Aorta (tissue), 5 donors: ENCODE data around the gene STIM2. TPM values are rescaled to one million over a fixed set of nuclear protein-coding genes. Genes with fewer than 3 reads are reported as not detected.

Experiments
- ATAC-seq: fragments of 200-7000 bp; cut with Tn5 transposase; one replicate; pipeline ENCODE4 v1.9.1; 2022; ENCODE audit warnings: moderate library complexity; ENCODE audit not compliant: low FRiP score
- DNase-seq, 2 donors: peaks; one replicate each; pipeline ENCODE4 v3.0.0-alpha.2; 2020
- H3K27ac ChIP-seq, 2 donors: one replicate each; pipeline ENCODE4 v1.5.1; 2013; ENCODE audit warnings: low read length in 2 of 2, mild to moderate bottlenecking in 2 of 2, moderate library complexity in 2 of 2, control low read depth in 1 of 2, inconsistent platforms in 1 of 2, low read depth in 1 of 2
- H3K27me3 ChIP-seq, 2 donors: one replicate each; pipeline ENCODE4 v1.6.1; 2013; ENCODE audit warnings: control low read depth in 1 of 2, low read length in 1 of 2, mild to moderate bottlenecking in 1 of 2, moderate library complexity in 1 of 2; ENCODE audit not compliant: insufficient read depth in 2 of 2, control insufficient read depth in 1 of 2
- H3K36me3 ChIP-seq, 2 donors: one replicate each; pipeline ENCODE4 v1.6.1; 2013; ENCODE audit warnings: control low read depth in 1 of 2, low read length in 1 of 2, mild to moderate bottlenecking in 1 of 2; ENCODE audit not compliant: insufficient read depth in 2 of 2, control insufficient read depth in 1 of 2
- H3K4me1 ChIP-seq, 2 donors: one replicate each; pipeline ENCODE4 v1.6.1; 2013; ENCODE audit warnings: low read length in 2 of 2, control low read depth in 1 of 2, mild to moderate bottlenecking in 1 of 2, moderate library complexity in 1 of 2; ENCODE audit not compliant: insufficient read depth in 2 of 2, control insufficient read depth in 1 of 2
- H3K4me3 ChIP-seq, 2 donors: one replicate each; pipeline ENCODE4 v1.5.1; 2013; ENCODE audit warnings: low read length in 2 of 2, control low read depth in 1 of 2, mild to moderate bottlenecking in 1 of 2
- H3K9me3 ChIP-seq: one replicate; pipeline ENCODE4 v1.6.1; 2013; ENCODE audit warnings: mild to moderate bottlenecking, low read length; ENCODE audit not compliant: control insufficient read depth
- WGBS, 2 donors: extraction: QIAGEN DNeasy Blood & Tissue Kit; methylation state at CpG; one replicate each; pipeline ENCODE4 v1.1.7; 2013; 5-methylcytosine and 5-hydroxymethylcytosine counted together
- intact Hi-C, 2 donors: fragments of 100-400 bp; cut with DNase I; formaldehyde crosslinking; loops; one replicate each; pipeline versions ENCODE4 v1.14.2 to v1.15.0; 2022
- polyA plus RNA-seq, 2 donors: library from polyadenylated mRNA; stranded (reverse); fragments of 200-250 nt; gene quantifications; one replicate each; pipeline ENCODE4 v1.2.3, GENCODE V29; 2013
- total RNA-seq, 2 donors: library from RNA; stranded (reverse); fragmentation: NEBNext Ultra II Directional; extraction: Animal tissue kit (Norgen Biotek cat#: 25700); gene quantifications; one replicate each; pipeline ENCODE4 v1.2.1, GENCODE V29; 2021
- donor health status: healthy with polysubstance abuse.
- donor health status: Bipolar disorder and iron deficiency.
- donor health status: DM: no; HTN: no; CAD: no.
- donor health status: DM: no; HTN: no; CAD: no.
- donor health status: DM: yes; HTN: yes; CAD: no.

Gene STIM2
- total and polyA plus RNA-seq, 4 donors, result 5.0 to 31.2 (median 12.7) TPM

DNA sequence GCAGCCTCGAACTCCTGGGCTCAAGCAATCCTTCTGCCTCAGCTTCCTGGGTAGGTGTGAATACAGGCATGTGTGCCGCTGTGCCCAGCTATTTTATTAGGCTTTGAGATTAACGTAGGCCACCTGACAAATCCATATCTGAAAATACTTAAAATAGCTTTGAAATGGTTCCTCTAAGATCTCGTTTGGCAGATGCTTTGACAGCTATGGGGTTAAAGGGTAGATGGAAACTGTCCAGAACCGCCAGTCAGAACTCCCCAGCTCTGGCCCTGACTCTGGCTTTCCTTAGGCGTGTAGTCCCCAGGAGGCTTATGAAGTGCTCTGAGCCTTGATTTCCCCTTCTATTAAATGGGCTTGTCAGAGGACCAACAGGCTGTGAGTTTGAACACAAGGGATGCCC lies 32.8 kb upstream of the STIM2 start:
- Histone ChIP-seq H3K4me1 (no peaks in the 10 kb centered on the region), H3K27me3 (no peaks in the 10 kb centered on the region), H3K36me3 (no peaks in the 10 kb centered on the region), H3K27ac (no peak overlapping the region), H3K9me3 (peaks cover 2% of the 10 kb centered on the region), H3K4me3 (no peak overlapping the region)
- intact Hi-C loops, result no loop called here
- ATAC-seq (no peak), DNase-seq (no peak)
- WGBS, 2 donors, result 76 to 82% methylated on average over 6 of the region's 6 CpGs

DNA sequence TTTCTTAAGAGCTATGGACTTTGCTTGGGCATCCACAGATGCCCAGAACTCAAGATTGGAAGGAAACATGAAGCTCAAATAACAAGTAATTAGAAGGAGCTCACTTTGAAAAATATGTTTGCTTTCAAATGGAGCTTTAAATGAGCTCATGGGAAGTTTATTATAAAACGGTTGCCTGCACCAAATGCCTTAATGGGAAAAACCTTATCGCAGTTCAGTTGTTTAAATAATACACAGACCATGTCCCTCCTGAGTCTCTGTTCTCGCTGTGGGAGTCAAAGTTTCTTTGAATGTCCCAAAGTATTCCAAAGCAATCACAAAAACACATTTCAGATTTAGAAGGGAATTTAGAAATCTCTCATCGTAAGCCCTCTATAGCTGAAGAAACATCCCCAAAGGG lies 31.6 kb upstream of the STIM2 start:
- Histone ChIP-seq H3K27me3 (no peaks in the 10 kb centered on the region), H3K36me3 (no peaks in the 10 kb centered on the region), H3K9me3 (no peaks in the 10 kb centered on the region), H3K27ac (no peak overlapping the region), H3K4me1 (no peaks in the 10 kb centered on the region), H3K4me3 (no peak overlapping the region)
- 32 to 51% methylated on average over 4 of the region's 4 CpGs for WGBS, 2 donors
- DNase-seq, result no peak
- ATAC-seq, result no peak
- intact Hi-C loops, result no loop called here

DNA sequence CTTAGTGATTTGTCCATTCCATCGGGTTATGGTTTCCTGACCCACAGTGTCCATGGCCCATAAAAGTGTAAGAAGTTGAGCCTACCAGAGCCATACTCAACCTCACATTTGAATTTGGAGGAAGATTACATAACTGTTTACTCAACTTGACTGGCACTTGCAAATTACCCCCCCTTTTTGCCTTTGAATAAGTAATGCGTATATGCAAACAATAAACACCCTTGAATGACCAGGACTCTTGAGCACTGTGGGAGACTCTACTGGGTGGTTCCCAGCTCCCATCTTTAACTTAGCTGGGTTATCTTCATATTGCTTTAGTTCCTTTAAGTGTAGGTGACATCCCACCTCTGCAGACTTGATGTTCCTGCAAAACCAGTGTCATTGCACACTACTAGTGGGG lies 30.6 kb upstream of the STIM2 start:
- Histone ChIP-seq H3K9me3 (peaks cover under 1% of the 10 kb centered on the region), H3K4me3 (no peak overlapping the region), H3K4me1 (no peaks in the 10 kb centered on the region), H3K36me3 (no peaks in the 10 kb centered on the region), H3K27me3 (no peaks in the 10 kb centered on the region), H3K27ac (no peak overlapping the region)
- DNase-seq (no peak), ATAC-seq (no peak)
- intact Hi-C loops, result no loop called here
- 97 to 100% methylated on average over 2 of the region's 2 CpGs for WGBS, 2 donors

DNA sequence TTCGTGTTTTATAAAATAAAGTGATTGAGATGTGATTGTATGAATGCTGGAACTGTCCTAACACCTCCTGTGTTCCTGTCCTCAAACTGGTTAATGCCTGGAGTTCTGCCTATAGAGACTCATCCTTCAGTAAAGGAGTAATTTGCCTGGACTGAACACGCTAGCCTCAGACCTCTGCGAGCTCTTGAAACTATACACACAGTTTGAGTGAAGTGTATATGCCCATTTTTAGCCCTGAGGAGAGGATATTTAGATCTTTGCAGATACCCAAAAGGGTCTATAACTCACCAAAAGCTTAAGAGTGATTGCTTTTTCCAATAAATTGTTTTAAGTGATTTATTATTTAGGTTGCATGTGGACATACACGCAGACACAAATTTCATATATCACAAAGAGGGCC lies 29.9 kb upstream of the STIM2 start:
- no peaks in the 10 kb centered on the region for H3K27me3 ChIP-seq
- DNase-seq (no peak), ATAC-seq (no peak)
- no peak overlapping the region for H3K27ac ChIP-seq
- 94 to 95% methylated on average over 4 of the region's 4 CpGs for WGBS, 2 donors
- H3K9me3 ChIP-seq, result peaks cover 1% of the 10 kb centered on the region
- no peaks in the 10 kb centered on the region for H3K36me3 ChIP-seq
- no peak overlapping the region for H3K4me3 ChIP-seq
- no peaks in the 10 kb centered on the region for H3K4me1 ChIP-seq
- intact Hi-C loops, result no loop called here

DNA sequence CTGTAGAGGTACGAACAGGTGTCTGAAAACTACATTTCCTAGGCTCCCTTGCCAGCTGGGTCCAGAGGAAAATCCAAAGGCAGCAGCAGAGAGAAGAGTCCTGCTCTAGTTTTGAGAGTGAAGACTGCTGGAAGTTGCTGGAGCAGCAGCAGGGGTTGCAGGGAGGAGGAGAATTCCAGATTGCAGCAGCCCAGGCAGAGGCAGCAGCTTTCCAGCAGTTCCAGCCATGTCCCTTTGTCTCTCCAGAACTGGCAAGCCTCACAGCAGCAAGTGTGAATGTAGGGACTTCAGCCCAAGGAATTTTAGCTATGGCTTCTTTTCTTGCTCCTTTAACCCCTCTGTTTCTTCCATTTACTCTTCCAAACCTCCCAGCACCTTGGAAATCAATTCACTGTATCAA lies 24.1 kb upstream of the STIM2 start:
- Histone ChIP-seq H3K9me3 (peaks cover 1% of the 10 kb centered on the region), H3K4me1 (no peaks in the 10 kb centered on the region), H3K36me3 (no peaks in the 10 kb centered on the region), H3K4me3 (no peak overlapping the region), H3K27me3 (no peaks in the 10 kb centered on the region), H3K27ac (no peak overlapping the region)
- 80 to 92% methylated on average over 1 of the region's 1 CpG for WGBS, 2 donors
- ATAC-seq, result no peak
- DNase-seq, result no peak
- intact Hi-C loops, result no loop called here

DNA sequence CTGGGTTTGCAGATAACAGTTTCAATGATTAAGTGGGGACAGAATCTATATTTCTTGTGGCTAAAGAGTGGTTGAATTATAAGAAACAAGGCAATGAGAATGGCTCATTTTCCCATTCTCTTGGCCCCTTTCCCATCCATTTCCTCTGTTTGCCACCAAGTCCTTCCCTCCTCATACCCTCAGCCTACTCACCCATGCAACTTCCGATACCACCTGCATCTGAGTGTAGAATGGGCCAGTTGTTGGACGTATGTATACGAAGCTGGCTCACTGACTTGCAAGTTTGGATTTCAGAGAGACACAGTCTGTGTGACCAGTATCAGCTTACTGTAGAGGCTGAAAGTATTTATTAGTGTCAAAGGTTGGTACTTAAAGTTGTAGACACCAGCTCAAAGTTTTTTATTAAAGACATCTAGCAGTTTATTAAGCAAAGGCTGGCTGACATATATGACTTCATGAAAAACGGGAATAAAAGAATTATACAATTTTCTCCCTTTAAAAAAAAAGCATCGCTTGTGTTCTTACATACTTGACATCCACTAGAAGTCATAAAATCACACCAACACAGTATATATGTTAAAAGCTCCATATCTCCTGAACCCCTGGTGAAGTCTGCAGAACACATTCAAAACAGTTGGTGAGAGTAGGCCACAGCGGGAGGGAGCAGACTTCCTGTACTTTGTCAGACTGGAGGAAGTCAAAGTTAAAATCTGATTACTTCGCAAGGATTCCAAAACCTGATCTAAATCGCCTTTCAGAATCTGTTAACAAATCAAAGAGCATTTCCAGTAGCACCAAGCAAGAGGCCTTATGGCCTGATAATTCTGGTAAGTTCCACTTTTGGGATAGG lies 22.4 kb upstream of the STIM2 start:
- no peak overlapping the region for H3K4me3 ChIP-seq
- H3K9me3 ChIP-seq, result peaks cover 1% of the 10 kb centered on the region
- no peaks in the 10 kb centered on the region for H3K36me3 ChIP-seq
- intact Hi-C loops, result no loop called here
- no peaks in the 10 kb centered on the region for H3K27me3 ChIP-seq
- ATAC-seq (no peak), DNase-seq (no peak)
- WGBS, 2 donors, result 87 to 91% methylated on average over 8 of the region's 8 CpGs
- H3K27ac ChIP-seq, result no peak overlapping the region
- no peaks in the 10 kb centered on the region for H3K4me1 ChIP-seq

DNA sequence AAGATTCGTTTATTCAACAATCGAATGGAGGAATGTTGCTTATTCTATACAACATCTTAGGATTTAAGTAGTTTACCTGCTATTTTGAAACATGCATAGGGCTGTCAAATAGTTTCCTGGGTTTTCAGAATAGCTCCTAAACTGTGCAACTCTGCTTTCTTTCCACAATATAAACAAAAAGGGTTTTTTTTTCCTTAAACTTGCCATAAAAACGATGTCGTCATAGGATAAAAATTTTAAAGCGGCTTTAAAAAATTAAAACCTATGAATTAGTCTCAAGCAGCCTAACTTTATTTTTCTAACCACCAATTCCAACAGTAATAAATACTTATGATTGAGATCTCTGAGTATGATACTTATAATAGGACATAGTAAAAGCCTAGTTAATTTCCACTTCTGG lies 21.6 kb upstream of the STIM2 start:
- Histone ChIP-seq H3K9me3 (peaks cover 1% of the 10 kb centered on the region), H3K27me3 (no peaks in the 10 kb centered on the region), H3K4me3 (no peak overlapping the region), H3K36me3 (no peaks in the 10 kb centered on the region), H3K4me1 (no peaks in the 10 kb centered on the region), H3K27ac (no peak overlapping the region)
- no peak for ATAC-seq
- 41 to 44% methylated on average over 5 of the region's 5 CpGs for WGBS, 2 donors
- intact Hi-C loops, result no loop called here
- DNase-seq, result no peak

DNA sequence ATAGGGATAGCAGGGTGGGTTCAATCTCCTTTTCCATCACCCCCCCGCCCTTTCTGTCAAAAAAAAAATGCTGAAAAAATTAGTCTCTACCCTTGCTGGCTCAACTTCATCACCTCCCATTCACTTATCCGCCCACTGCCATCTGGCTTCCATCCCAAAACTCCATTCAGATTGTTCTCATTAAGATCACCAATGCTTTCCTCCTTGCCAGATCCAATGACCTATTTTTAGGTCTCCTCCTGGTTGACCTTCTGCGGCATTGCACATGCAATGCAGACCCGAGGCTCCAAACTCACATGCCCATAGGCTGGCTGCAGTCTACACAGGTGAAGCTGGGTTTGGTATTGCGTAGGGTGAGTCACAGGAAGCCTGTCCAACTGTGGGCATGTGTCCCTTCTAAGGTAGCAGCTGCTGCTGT lies 21.1 kb upstream of the STIM2 start:
- intact Hi-C loops, result no loop called here
- Histone ChIP-seq H3K4me3 (no peak overlapping the region), H3K36me3 (no peaks in the 10 kb centered on the region), H3K27ac (no peak overlapping the region), H3K4me1 (no peaks in the 10 kb centered on the region), H3K27me3 (no peaks in the 10 kb centered on the region), H3K9me3 (peaks cover 1% of the 10 kb centered on the region)
- ATAC-seq, result no peak
- no peak for DNase-seq
- 45 to 50% methylated on average over 5 of the region's 5 CpGs for WGBS, 2 donors

DNA sequence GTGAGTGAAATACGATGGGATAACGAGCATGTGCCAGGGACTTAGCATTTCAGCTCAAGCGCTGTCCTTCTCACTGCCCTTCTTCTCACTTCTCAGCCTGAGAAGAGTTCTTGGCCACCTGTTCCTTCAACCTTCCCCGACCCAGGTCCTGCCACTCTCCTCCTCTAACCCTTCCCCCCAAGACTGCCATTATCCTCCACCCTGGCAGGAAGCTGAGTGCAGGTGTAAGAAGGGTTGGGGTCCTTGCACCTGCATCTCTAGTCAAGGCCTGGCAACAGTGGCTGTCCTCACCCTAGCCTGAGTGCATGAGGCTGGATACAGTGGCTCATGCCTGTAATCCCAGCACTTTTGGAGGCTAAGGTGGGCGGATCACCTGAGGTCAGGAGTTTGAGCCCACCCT lies 19.9 kb upstream of the STIM2 start:
- Histone ChIP-seq H3K4me3 (no peak overlapping the region), H3K4me1 (no peaks in the 10 kb centered on the region), H3K9me3 (no peaks in the 10 kb centered on the region), H3K36me3 (no peaks in the 10 kb centered on the region), H3K27ac (no peak overlapping the region), H3K27me3 (no peaks in the 10 kb centered on the region)
- no peak for ATAC-seq
- DNase-seq, result no peak
- 71 to 78% methylated on average over 5 of the region's 5 CpGs for WGBS, 2 donors
- intact Hi-C loops, result no loop called here
